GM18951 (cell line): ENCODE data around the gene CFAP68.
"Not testable (repeated sequence)": the region's sequence is repeated elsewhere in the genome, so short reads cannot be mapped to it uniquely, and the experiment has no call there.

ENCODE experiments used
- POLR2A ChIP-seq: IDR thresholded peaks from 4 replicates; pipeline ENCODE4 v1.6.1; 2011; ENCODE audit warnings: mild to moderate bottlenecking; ENCODE audit not compliant: insufficient read length, insufficient read depth; ENCODE audit errors: extremely low read depth
- in situ Hi-C: fragments of 300-500 bp; cut with MboI; formaldehyde crosslinking; loops from one replicate; pipeline ENCODE4 v1.12.0; 2022; ENCODE audit warnings: low sequenced_read_pairs, mixed read lengths, inconsistent platforms; ENCODE audit not compliant: unreplicated experiment

Gene CFAP68

GRCh38 chr11:111878385-111878848 is 924 bp upstream of the CFAP68 start:
- in situ Hi-C loops: no loop called here
- TF ChIP-seq POLR2A: no peak

DNA sequence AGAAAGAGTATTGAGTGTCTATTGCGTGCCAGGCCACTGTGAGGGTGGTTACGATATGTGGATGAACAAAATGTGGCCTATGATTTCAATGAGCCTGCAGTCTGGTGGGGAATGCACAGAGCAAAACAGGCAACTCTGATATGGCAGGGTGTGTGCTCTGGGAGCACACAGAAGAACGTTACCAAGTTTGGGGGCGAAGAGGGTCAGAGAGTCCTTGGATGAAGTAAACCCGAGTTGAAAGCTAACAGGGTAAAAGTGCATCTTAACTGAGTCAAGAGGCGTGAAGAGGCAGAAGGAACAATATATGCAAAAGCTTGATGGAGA is 258 bp downstream of the CFAP68 start:
- in situ Hi-C loops: no loop called here
- no peak for TF ChIP-seq POLR2A

- in situ Hi-C loops: no loop called here
- TF ChIP-seq POLR2A: no peak
Observed at GRCh38 chr11:111882202-111882601, 2.9 kb downstream of the CFAP68 start.

- in situ Hi-C loops: not testable (repeated sequence)
Observed at GRCh38 chr11:111885053-111885452, 5.7 kb downstream of the CFAP68 start.

DNA sequence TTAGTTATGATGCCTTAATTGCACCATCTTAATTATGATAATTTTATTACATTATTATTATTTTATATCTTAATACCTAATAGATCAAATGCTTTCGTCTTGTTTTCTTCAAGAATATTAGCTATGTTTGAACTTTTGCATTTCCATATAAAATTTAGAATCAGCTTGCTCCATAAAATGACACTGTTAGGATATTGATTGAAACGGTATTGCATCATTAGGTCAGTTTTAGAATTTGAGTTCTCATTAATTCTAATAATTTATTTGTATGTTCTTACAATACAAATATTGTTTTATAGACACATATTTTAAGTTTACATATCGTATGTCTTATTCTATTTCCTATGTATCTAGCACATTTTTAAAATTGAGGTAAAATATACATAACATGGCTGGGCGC is 6.7 kb downstream of the CFAP68 start:
- in situ Hi-C loops: no loop called here
- no peak for TF ChIP-seq POLR2A

DNA sequence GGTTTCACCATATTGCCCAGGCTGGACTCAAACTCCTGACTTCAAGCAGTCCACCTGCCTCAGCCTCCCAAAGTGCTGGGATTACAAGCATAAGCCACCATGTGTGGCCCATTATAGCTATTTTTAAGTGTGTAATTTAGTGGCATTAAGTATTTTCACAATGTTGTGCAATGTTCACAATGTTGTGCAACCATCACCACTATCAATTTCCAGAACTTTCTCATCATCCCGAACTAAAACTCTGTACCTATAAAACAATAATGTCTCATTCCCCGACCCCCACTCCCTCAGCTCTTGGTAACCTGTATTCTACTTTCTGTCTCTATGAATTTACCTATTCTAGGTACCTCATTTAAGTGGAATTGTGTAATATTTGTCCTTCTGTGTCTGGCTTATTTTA is 7.5 kb downstream of the CFAP68 start:
- in situ Hi-C loops: no loop called here
- TF ChIP-seq POLR2A: no peak

- in situ Hi-C loops: no loop called here
- no peak for TF ChIP-seq POLR2A
Observed at GRCh38 chr11:111905411-111905810, 26.1 kb downstream of the CFAP68 start.

DNA sequence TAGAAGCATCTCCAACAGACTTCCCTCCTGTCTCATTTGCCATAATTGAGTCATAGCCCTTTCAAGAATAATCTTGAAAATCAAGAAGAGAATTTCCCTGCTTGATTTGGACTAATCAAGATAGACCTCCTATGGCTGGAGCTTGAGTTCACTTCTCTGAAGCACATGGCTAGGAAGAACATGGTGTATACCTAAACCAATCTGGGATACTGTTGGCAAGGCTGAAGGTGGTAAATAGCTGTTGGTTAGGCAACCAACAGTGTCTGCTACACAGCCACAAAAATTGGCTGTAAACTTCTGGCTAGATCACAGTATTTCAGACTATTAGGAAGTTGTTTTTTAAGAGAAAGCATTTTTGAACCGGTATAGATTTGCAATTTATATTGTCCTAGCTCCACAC is 27.3 kb downstream of the CFAP68 start:
- in situ Hi-C loops: no loop called here
- TF ChIP-seq POLR2A: no peak

DNA sequence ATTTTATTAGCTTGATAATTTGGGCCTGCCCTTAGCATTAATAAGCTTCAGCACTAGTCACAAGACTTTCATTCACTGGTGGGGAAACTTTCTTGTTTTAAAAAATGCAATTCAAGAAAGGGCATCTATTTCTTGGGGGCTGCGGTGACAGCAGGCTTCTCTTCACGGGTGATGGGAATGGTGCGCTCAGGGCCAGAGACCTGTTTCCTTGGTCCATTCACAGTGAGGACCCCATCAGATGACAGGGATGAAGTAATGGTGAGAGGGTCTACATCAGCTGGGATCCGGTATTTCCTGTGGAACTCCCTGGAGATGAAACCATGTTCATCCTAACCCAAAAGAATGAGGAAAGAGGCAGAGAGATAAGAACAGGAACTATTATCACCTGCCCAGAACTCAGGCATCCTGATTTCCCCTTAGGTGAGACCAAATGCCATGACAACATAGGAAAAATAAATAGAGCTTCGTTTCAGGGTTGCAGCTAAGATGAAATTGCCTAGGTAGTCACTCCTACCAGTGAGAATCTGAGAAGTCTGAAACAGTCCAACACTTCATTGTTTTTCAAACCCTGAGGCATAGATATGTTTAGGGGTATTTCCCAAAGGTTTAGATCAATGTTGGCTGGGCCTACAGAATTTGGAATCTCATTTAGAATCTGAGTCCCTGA is 29.4 kb downstream of the CFAP68 start:
- in situ Hi-C loops: no loop called here
- TF ChIP-seq POLR2A: no peak

DNA sequence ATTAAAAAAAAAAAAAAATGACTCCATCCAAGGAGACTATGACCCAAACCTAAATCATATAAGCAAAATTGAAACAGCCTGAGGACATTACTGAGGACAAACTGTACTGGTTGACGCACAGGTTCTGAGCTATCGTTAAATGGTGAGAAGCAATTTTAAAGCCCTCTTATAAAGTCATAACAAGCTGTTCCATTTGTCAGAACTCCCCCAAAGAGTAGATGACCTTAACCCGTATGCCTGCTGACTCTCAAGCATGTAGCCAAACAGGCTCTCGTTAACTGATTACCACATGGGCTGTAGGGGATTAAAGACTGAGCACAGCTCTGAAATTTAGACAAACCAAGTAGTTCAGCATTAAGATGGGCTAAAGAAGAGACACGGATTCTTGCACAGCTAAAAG is 30.0 kb downstream of the CFAP68 start:
- in situ Hi-C loops: no loop called here
- no peak for TF ChIP-seq POLR2A

DNA sequence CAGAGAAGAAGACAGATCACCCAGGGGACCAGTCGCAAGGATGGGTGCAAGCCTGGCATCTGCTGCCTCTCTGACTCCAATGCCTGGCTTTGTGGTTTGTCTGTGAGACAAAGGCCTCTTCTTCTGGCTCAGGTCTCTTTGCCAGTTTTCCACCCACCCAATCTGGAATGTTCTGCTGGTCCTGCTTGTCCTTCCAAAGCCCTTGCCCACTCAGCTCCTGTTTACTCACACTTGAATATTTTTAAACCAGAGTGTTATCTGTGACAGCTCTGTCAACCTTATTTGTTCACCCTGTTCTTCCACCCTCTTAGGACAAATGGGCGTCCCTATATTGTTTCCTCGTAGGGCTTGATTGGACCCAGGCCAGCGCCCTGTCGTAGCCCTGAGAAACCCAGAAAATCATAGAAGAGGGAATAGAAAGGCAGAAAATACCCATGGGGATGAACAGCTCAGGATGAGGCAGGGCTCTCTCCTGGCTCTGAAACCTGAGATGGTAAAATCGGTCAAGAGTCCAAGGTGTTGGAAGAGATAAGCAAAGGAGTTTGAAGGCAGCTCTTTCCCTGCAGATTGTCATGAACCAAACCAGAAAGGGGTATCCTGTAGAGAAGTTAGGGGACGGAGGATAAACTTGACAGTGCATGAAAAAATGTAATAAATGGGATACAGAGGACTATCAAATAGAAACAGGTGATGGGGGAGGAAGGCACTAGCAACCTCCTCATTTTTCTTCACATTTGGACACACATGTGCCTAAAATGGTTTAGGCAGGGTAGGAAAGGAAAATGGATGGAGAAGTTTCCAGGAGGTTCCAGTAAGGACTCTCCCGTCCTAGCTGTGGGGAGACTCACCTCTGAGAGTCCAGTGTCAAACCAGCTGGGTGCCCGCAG is 31.6 kb downstream of the CFAP68 start:
- TF ChIP-seq POLR2A: no peak
- in situ Hi-C loops: no loop called here

- in situ Hi-C loops: no loop called here
- no peak for TF ChIP-seq POLR2A
Observed at GRCh38 chr11:111911563-111912401, 32.4 kb downstream of the CFAP68 start, which contains the start of gene CRYAB. Gene CRYAB, minus strand, starts transcription at chr11:111911770. Its CDS starts 46 bp downstream, at chr11:111911724.

GRCh38 chr11:111912535-111912934 is 33.2 kb downstream of the CFAP68 start, which contains the start of gene HSPB2:
Gene HSPB2, plus strand, starts transcription at chr11:111912734. Its CDS starts 96 bp downstream, at chr11:111912830.
- no peak for TF ChIP-seq POLR2A
- in situ Hi-C loops: no loop called here
